Stomach (tissue), 4 donors: ENCODE results near the gene SDHA.
"Not testable (repeated sequence)": the region's sequence is repeated elsewhere in the genome, so short reads cannot be mapped to it uniquely, and the experiment has no call there.

Experiments used
- CTCF ChIP-seq, 7 experiments: fragments of 450-650 bp in 4 of 7; fragments of 200-600 bp in 3 of 7; sonication (generic) in 3 of 7; IDR thresholded peaks; one replicate each; pipeline ENCODE4 v1.5.1; 2016 to 2019; ENCODE audit warnings: antibody characterized with exemption in 7 of 7, control low read depth in 2 of 7, mild to moderate bottlenecking in 1 of 7
- EP300 ChIP-seq: sonication (generic); formaldehyde crosslinking; IDR thresholded peaks from one replicate; pipeline ENCODE4 v1.6.1; 2017; ENCODE audit warnings: antibody characterized with exemption
- POLR2AphosphoS5 ChIP-seq, 3 donors: sonication (generic); formaldehyde crosslinking; IDR thresholded peaks; one replicate each; pipeline ENCODE4 v1.6.1; 2016; ENCODE audit warnings: antibody characterized with exemption in 3 of 3

GRCh38 chr5:251016-251415 lies 32.9 kb downstream of the SDHA start:
- TF ChIP-seq CTCF (IDR thresholded peaks at IDR 0.05); EP300; POLR2AphosphoS5 (IDR thresholded peaks at IDR 0.05): not testable (repeated sequence)
